IPS-20b (cell line): Measurements from ENCODE around the gene GUCA1A.
A peak's percentile ranks its signal among the peaks of the same experiment; 100 is the strongest.

Experiments used
- H3K27ac ChIP-seq: one replicate; pipeline ENCODE4 v1.5.1; 2013; ENCODE audit warnings: low read length
- H3K27me3 ChIP-seq: 2 replicates; pipeline ENCODE4 v1.6.1; 2013; ENCODE audit warnings: mild to moderate bottlenecking, low read length, inconsistent platforms; ENCODE audit not compliant: insufficient read depth
- H3K36me3 ChIP-seq: 2 replicates; pipeline ENCODE4 v1.6.1; 2013; ENCODE audit warnings: low read depth, mild to moderate bottlenecking, inconsistent platforms, low read length, moderate library complexity; ENCODE audit not compliant: insufficient read depth
- H3K4me1 ChIP-seq: 2 replicates; pipeline ENCODE4 v1.6.1; 2013; ENCODE audit warnings: mild to moderate bottlenecking, control low read depth, inconsistent platforms, low read length, moderate library complexity; ENCODE audit not compliant: insufficient read depth
- H3K4me3 ChIP-seq: 2 replicates; pipeline ENCODE4 v1.5.1; 2013; ENCODE audit warnings: mild to moderate bottlenecking, low read length, inconsistent platforms
- H3K9ac ChIP-seq: 2 replicates; pipeline ENCODE4 v1.6.1; 2013; ENCODE audit warnings: low read depth, mild to moderate bottlenecking, inconsistent platforms, low read length, moderate library complexity
- H3K9me3 ChIP-seq: 2 replicates; pipeline ENCODE4 v1.6.1; 2013; ENCODE audit warnings: mild to moderate bottlenecking, low read depth, low read length, inconsistent platforms; ENCODE audit not compliant: insufficient read depth

The GUCA1A gene

GRCh38 chr6:42136508-42137193, 36.5 kb upstream of the GUCA1A start:
- H3K4me1 ChIP-seq, result peaks cover 56% of the 10 kb centered on the region
- H3K27ac ChIP-seq, result peak overlapping the region; percentile 96
- H3K4me3 ChIP-seq, result peak overlapping the region; percentile 55

GRCh38 chr6:42137194-42137753, 35.9 kb upstream of the GUCA1A start:
- H3K36me3 ChIP-seq, result peaks cover 25% of the 10 kb centered on the region; the same call in 1 of the 2 replicates
- H3K9ac ChIP-seq, result peak overlapping the region; percentile 82; the same call in 1 of the 2 replicates
- H3K27ac ChIP-seq, result peak overlapping the region; percentile 96
- no peaks in the 10 kb centered on the region for H3K9me3 ChIP-seq
- peaks cover 56% of the 10 kb centered on the region for H3K4me1 ChIP-seq
- H3K27me3 ChIP-seq, result no peaks in the 10 kb centered on the region
- peak overlapping the region; percentile 55 for H3K4me3 ChIP-seq

More at GRCh38 chr6:42136508-42137193, 36.5 kb upstream of the GUCA1A start:
- H3K9ac ChIP-seq, result peak overlapping the region; percentile 82; the same call in 1 of the 2 replicates
- H3K36me3 ChIP-seq, result peaks cover 28% of the 10 kb centered on the region; the same call in 1 of the 2 replicates
- no peaks in the 10 kb centered on the region for H3K9me3 ChIP-seq
- no peaks in the 10 kb centered on the region for H3K27me3 ChIP-seq

- Histone ChIP-seq H3K27me3 (no peaks in the 10 kb centered on the region; the same call in 1 of the 2 replicates), H3K9me3 (no peaks in the 10 kb centered on the region), H3K4me3 (no peak overlapping the region; the same call in 1 of the 2 replicates), H3K4me1 (peaks cover 52% of the 10 kb centered on the region), H3K9ac (peak overlapping the region; percentile 48; the same call in 1 of the 2 replicates), H3K36me3 (peaks cover 21% of the 10 kb centered on the region; the same call in 1 of the 2 replicates), H3K27ac (peak overlapping the region; percentile 17)
Observed at GRCh38 chr6:42138190-42138589, 35.0 kb upstream of the GUCA1A start.

- H3K9me3 ChIP-seq, result no peaks in the 10 kb centered on the region
- H3K27me3 ChIP-seq, result peaks cover 5% of the 10 kb centered on the region; the same call in 1 of the 2 replicates
- H3K27ac ChIP-seq, result peak overlapping the region; percentile 44
- peaks cover 17% of the 10 kb centered on the region; the same call in 1 of the 2 replicates for H3K36me3 ChIP-seq
- peak overlapping the region; percentile 91; the same call in 1 of the 2 replicates for H3K4me3 ChIP-seq
- peak overlapping the region; percentile 48; the same call in 1 of the 2 replicates for H3K9ac ChIP-seq
- H3K4me1 ChIP-seq, result peaks cover 51% of the 10 kb centered on the region
Observed at GRCh38 chr6:42138630-42139619, 34.2 kb upstream of the GUCA1A start.

- Histone ChIP-seq H3K27ac (no peak overlapping the region), H3K4me3 (peak overlapping the region; percentile 91; the same call in 1 of the 2 replicates), H3K9me3 (no peaks in the 10 kb centered on the region), H3K27me3 (peaks cover 5% of the 10 kb centered on the region; the same call in 1 of the 2 replicates), H3K4me1 (peaks cover 49% of the 10 kb centered on the region), H3K9ac (peak overlapping the region; percentile 3; the same call in 1 of the 2 replicates), H3K36me3 (peaks cover 9% of the 10 kb centered on the region; the same call in 1 of the 2 replicates)
Observed at GRCh38 chr6:42140032-42140431, 33.1 kb upstream of the GUCA1A start.

- Histone ChIP-seq H3K9me3 (no peaks in the 10 kb centered on the region), H3K36me3 (peaks cover 7% of the 10 kb centered on the region; the same call in 1 of the 2 replicates), H3K4me3 (peak overlapping the region; percentile 91), H3K4me1 (peaks cover 41% of the 10 kb centered on the region), H3K9ac (peak overlapping the region; percentile 86), H3K27me3 (peaks cover 5% of the 10 kb centered on the region; the same call in 1 of the 2 replicates), H3K27ac (no peak overlapping the region)
Observed at GRCh38 chr6:42140756-42141602, 32.2 kb upstream of the GUCA1A start.

GRCh38 chr6:42141603-42142117, 31.5 kb upstream of the GUCA1A start:
- peaks cover 7% of the 10 kb centered on the region; the same call in 1 of the 2 replicates for H3K36me3 ChIP-seq
- H3K4me1 ChIP-seq, result peaks cover 38% of the 10 kb centered on the region
- peak overlapping the region; percentile 91 for H3K4me3 ChIP-seq
- peak overlapping the region; percentile 18 for H3K27ac ChIP-seq
- peaks cover 5% of the 10 kb centered on the region; the same call in 1 of the 2 replicates for H3K27me3 ChIP-seq
- H3K9ac ChIP-seq, result peak overlapping the region; percentile 86
- no peaks in the 10 kb centered on the region for H3K9me3 ChIP-seq

- Histone ChIP-seq H3K4me3 (peak within 1 kb of the TSS; percentile 91), H3K9ac (peak within 1 kb of the TSS; percentile 86), H3K27me3 (peaks cover 5% of the 10 kb centered on the region; the same call in 1 of the 2 replicates)
Observed at GRCh38 chr6:42142118-42142835, 30.9 kb upstream of the GUCA1A start, which contains the start of gene C6orf132. C6orf132 (minus strand) TSS chr6:42142620; CDS start chr6:42142444, 176 bp downstream.

GRCh38 chr6:42147138-42147562, 26.0 kb upstream of the GUCA1A start:
- Histone ChIP-seq H3K4me1 (peaks cover 3% of the 10 kb centered on the region; the same call in 1 of the 2 replicates), H3K36me3 (no peaks in the 10 kb centered on the region), H3K9ac (no peak overlapping the region), H3K27ac (no peak overlapping the region), H3K9me3 (no peaks in the 10 kb centered on the region), H3K27me3 (peaks cover 5% of the 10 kb centered on the region; the same call in 1 of the 2 replicates), H3K4me3 (no peak overlapping the region)

More at GRCh38 chr6:42142118-42142835, 30.9 kb upstream of the GUCA1A start, which contains the start of gene C6orf132:
- H3K4me1 ChIP-seq, result peaks cover 33% of the 10 kb centered on the region
- H3K36me3 ChIP-seq, result peaks cover 7% of the 10 kb centered on the region; the same call in 1 of the 2 replicates
- peak within 1 kb of the TSS; percentile 18 for H3K27ac ChIP-seq
- H3K9me3 ChIP-seq, result no peaks in the 10 kb centered on the region
